ENCODE measurements around the gene REV3L. TPM values are rescaled to one million over a fixed set of nuclear protein-coding genes. Genes with fewer than 3 reads are reported as not detected.

Gene REV3L
- total and polyA plus RNA-seq, 9 of the 15 experiments (the other 6 are each of a cell fraction or from before 2014, with no cell fraction given), result 5.5 to 24.4 (median 14.4) TPM

DNA sequence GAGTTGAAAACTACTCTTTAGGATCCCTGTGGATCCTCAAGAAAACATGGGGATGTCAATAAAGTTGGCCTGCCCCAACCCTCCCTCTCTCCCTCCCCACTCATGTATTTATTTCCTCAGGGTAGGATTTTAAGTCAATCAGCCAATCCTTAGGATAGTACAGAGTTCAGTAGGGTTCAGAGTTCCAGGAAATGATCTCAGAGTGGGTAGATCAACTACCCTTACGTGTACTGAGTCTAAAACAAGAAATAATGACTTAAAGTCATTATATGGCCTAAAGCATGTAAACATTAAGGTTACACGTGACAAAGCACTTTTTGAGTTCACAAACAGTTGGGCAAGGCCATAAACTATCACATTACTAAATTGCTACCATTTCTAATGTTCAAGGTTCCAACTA is 47.2 kb upstream of the REV3L start:
- no peak for DNase-seq (ENCODE audit: extremely low read depth in 1 of 4, low spot score in 3 of 4)
- FAIRE-seq, result no peak
- no peak overlapping the region for H3K4me3 ChIP-seq
- ChIA-PET POLR2A (interaction anchor here (1.4 kb wide), 1 partner anchor 11 kb away, joined by 5 read pairs; no protein-coding TSS in a partner anchor), CTCF (ENCODE audit: low intra/inter-chr PET ratio) (no interaction called here)
- H3K27me3 ChIP-seq (ENCODE audit: control insufficient read depth in 2 of 2, insufficient read depth in 2 of 2, low read length in 2 of 2), result no peaks in the 10 kb centered on the region
- H2AFZ ChIP-seq (ENCODE audit: low read depth, low read length), result no peak overlapping the region
- no TSS peak for BruUV-seq (replicated peaks)
- intact Hi-C loops (cut with micrococcal nuclease), result no loop called here
- H3K27ac ChIP-seq (ENCODE audit: extremely low read depth, low read depth, low read length), result no peak overlapping the region
- no peaks in the 10 kb centered on the region for H3K9me3 ChIP-seq (replicated peaks; ENCODE audit: control insufficient read depth, insufficient read depth, low read depth, low read length)
- H3K79me2 ChIP-seq (ENCODE audit: control insufficient read depth, insufficient read depth, low read length), result no peaks in the 10 kb centered on the region
- TF ChIP-seq, protein P1, sequence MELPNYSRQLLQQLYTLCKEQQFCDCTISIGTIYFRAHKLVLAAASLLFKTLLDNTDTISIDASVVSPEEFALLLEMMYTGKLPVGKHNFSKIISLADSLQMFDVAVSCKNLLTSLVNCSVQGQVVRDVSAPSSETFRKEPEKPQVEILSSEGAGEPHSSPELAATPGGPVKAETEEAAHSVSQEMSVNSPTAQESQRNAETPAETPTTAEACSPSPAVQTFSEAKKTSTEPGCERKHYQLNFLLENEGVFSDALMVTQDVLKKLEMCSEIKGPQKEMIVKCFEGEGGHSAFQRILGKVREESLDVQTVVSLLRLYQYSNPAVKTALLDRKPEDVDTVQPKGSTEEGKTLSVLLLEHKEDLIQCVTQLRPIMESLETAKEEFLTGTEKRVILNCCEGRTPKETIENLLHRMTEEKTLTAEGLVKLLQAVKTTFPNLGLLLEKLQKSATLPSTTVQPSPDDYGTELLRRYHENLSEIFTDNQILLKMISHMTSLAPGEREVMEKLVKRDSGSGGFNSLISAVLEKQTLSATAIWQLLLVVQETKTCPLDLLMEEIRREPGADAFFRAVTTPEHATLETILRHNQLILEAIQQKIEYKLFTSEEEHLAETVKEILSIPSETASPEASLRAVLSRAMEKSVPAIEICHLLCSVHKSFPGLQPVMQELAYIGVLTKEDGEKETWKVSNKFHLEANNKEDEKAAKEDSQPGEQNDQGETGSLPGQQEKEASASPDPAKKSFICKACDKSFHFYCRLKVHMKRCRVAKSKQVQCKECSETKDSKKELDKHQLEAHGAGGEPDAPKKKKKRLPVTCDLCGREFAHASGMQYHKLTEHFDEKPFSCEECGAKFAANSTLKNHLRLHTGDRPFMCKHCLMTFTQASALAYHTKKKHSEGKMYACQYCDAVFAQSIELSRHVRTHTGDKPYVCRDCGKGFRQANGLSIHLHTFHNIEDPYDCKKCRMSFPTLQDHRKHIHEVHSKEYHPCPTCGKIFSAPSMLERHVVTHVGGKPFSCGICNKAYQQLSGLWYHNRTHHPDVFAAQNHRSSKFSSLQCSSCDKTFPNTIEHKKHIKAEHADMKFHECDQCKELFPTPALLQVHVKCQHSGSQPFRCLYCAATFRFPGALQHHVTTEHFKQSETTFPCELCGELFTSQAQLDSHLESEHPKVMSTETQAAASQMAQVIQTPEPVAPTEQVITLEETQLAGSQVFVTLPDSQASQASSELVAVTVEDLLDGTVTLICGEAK (IDR thresholded peaks at IDR 0.05), result 0 out of 2 replicates have a peak, but pooled peaks have one; percentile 42
- TF ChIP-seq, protein P1 (CRISPR knock-in tag; IDR thresholded peaks at IDR 0.05), result no peak
- TF ChIP-seq CREM (IDR thresholded peaks at IDR 0.05; ENCODE audit: low read depth) (no peak), C11orf30 (IDR thresholded peaks at IDR 0.05; ENCODE audit: low read depth) (peak; percentile 26; the same call in 1 of the 2 replicates), TAF9B (IDR thresholded peaks at IDR 0.05; ENCODE audit: partially characterized antibody) (no peak), ZNF316 (IDR thresholded peaks at IDR 0.05) (peak; percentile 25; the same call in 1 of the 2 replicates)
- no peak overlapping the region for H3K4me2 ChIP-seq (ENCODE audit: insufficient read depth, low read length)
- WGBS (ENCODE audit: insufficient coverage, low coverage, missing lambda C conversion rate), result 35% methylated on average over 2 of the region's 2 CpGs
- H3K36me3 ChIP-seq (ENCODE audit: control insufficient read depth, insufficient read depth, low read length), result no peaks in the 10 kb centered on the region
- H3K4me1 ChIP-seq (replicated peaks in 1 of 2; ENCODE audit: control insufficient read depth in 2 of 2, insufficient read depth in 2 of 2, low read length in 2 of 2), result peaks cover 0 to 6% of the 10 kb centered on the region in 2 experiments; a peak in 1 of 5 replicates
- in situ Hi-C loops (cut with MboI), result no loop called here
- H3K9ac ChIP-seq (ENCODE audit: insufficient read depth in 1 of 2, low read depth in 2 of 2, low read length in 2 of 2), result no peak overlapping the region
- no peak for ATAC-seq
- no peaks in the 10 kb centered on the region for H3K9me1 ChIP-seq (ENCODE audit: control insufficient read depth, insufficient read depth, low read length)
- no peaks in the 10 kb centered on the region for H4K20me1 ChIP-seq (replicated peaks; ENCODE audit: control insufficient read depth, insufficient read depth, low read length)
